WTC11 (cell line): ENCODE data around the gene PBX3.

Experiments used
- FOXP1 ChIP-seq: sonication (generic); formaldehyde crosslinking; IDR thresholded peaks from 2 replicates; pipeline ENCODE4 v1.8.0; 2022; ENCODE audit warnings: missing genetic modification reagents, mild to moderate bottlenecking, moderate library complexity, borderline replicate concordance
- NFYB ChIP-seq: sonication (generic); formaldehyde crosslinking; conservative IDR thresholded peaks from 2 replicates; pipeline ENCODE4 v1.8.0; 2022; ENCODE audit warnings: low read depth, missing genetic modification reagents
- OVOL2 ChIP-seq: fragments of 250-450 bp; sonication (Bioruptor Pico); IDR thresholded peaks from 2 replicates; pipeline ENCODE4 v1.9.0; 2021; ENCODE audit warnings: mild to moderate bottlenecking, borderline replicate concordance
- ZBTB21 ChIP-seq: sonication (generic); formaldehyde crosslinking; IDR thresholded peaks from 2 replicates; pipeline ENCODE4 v1.8.1; 2023; ENCODE audit warnings: mild to moderate bottlenecking, missing genetic modification reagents, borderline replicate concordance
- ZNF121 ChIP-seq: sonication (generic); formaldehyde crosslinking; IDR thresholded peaks from 2 replicates; pipeline ENCODE4 v1.8.0; 2023; ENCODE audit warnings: missing genetic modification reagents
- ZNF317 ChIP-seq: sonication (generic); formaldehyde crosslinking; IDR thresholded peaks from 2 replicates; pipeline ENCODE4 v1.8.1; 2023; ENCODE audit warnings: low read depth, mild to moderate bottlenecking, moderate library complexity, missing genetic modification reagents, borderline replicate concordance
- TF ChIP-seq, protein P1 (sequence below): sonication (generic); formaldehyde crosslinking; IDR thresholded peaks from 2 replicates; pipeline ENCODE4 v1.8.0; 2022; ENCODE audit warnings: mild to moderate bottlenecking, missing genetic modification reagents
- TF ChIP-seq, protein P2 (sequence below): fragments of 200-600 bp; IDR thresholded peaks from 2 replicates; pipeline ENCODE4 v1.8.0; 2022; ENCODE audit warnings: antibody characterized with exemption
- TF ChIP-seq, protein P3 (sequence below): sonication (generic); formaldehyde crosslinking; IDR thresholded peaks from 2 replicates; pipeline ENCODE4 v1.8.1; 2023; ENCODE audit warnings: mild to moderate bottlenecking, missing genetic modification reagents, borderline replicate concordance

DNA sequence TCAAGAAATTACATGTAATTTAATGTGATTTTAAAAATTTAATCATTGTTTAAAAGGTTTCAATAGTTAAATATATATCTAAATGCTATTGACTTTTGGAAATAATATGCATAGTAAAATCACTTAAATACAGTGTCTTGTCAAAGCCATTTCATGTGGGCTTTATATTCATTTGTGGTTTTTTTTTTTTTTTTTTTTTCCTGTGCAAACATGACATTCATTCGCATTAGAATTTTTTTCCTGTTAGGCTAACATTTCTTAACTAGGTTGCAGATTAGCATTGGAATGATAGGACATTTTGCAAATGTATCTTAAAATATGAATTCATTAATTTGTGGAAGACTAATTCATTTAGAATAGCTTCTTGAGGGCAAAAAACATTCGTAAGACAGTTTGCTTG lies 149.8 kb downstream of the PBX3 start:
- TF ChIP-seq ZNF121 (CRISPR knock-in tag) (no peak), ZBTB21 (CRISPR knock-in tag) (no peak), FOXP1 (CRISPR knock-in tag) (no peak), NFYB (CRISPR knock-in tag) (no peak), ZNF317 (CRISPR knock-in tag) (no peak), OVOL2 (CRISPR knock-in tag) (no peak)
- TF ChIP-seq, protein P1, sequence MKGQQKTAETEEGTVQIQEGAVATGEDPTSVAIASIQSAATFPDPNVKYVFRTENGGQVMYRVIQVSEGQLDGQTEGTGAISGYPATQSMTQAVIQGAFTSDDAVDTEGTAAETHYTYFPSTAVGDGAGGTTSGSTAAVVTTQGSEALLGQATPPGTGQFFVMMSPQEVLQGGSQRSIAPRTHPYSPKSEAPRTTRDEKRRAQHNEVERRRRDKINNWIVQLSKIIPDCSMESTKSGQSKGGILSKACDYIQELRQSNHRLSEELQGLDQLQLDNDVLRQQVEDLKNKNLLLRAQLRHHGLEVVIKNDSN (CRISPR knock-in tag) = no peak
- TF ChIP-seq, protein P2, sequence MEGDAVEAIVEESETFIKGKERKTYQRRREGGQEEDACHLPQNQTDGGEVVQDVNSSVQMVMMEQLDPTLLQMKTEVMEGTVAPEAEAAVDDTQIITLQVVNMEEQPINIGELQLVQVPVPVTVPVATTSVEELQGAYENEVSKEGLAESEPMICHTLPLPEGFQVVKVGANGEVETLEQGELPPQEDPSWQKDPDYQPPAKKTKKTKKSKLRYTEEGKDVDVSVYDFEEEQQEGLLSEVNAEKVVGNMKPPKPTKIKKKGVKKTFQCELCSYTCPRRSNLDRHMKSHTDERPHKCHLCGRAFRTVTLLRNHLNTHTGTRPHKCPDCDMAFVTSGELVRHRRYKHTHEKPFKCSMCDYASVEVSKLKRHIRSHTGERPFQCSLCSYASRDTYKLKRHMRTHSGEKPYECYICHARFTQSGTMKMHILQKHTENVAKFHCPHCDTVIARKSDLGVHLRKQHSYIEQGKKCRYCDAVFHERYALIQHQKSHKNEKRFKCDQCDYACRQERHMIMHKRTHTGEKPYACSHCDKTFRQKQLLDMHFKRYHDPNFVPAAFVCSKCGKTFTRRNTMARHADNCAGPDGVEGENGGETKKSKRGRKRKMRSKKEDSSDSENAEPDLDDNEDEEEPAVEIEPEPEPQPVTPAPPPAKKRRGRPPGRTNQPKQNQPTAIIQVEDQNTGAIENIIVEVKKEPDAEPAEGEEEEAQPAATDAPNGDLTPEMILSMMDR = no peak
- TF ChIP-seq, protein P3, sequence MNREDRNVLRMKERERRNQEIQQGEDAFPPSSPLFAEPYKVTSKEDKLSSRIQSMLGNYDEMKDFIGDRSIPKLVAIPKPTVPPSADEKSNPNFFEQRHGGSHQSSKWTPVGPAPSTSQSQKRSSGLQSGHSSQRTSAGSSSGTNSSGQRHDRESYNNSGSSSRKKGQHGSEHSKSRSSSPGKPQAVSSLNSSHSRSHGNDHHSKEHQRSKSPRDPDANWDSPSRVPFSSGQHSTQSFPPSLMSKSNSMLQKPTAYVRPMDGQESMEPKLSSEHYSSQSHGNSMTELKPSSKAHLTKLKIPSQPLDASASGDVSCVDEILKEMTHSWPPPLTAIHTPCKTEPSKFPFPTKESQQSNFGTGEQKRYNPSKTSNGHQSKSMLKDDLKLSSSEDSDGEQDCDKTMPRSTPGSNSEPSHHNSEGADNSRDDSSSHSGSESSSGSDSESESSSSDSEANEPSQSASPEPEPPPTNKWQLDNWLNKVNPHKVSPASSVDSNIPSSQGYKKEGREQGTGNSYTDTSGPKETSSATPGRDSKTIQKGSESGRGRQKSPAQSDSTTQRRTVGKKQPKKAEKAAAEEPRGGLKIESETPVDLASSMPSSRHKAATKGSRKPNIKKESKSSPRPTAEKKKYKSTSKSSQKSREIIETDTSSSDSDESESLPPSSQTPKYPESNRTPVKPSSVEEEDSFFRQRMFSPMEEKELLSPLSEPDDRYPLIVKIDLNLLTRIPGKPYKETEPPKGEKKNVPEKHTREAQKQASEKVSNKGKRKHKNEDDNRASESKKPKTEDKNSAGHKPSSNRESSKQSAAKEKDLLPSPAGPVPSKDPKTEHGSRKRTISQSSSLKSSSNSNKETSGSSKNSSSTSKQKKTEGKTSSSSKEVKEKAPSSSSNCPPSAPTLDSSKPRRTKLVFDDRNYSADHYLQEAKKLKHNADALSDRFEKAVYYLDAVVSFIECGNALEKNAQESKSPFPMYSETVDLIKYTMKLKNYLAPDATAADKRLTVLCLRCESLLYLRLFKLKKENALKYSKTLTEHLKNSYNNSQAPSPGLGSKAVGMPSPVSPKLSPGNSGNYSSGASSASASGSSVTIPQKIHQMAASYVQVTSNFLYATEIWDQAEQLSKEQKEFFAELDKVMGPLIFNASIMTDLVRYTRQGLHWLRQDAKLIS = no peak
